HG02642 (cell line): ENCODE results near the gene APOB.

Source experiments
- ATAC-seq: cut with Tn5 transposase; IDR thresholded peaks from one replicate; pipeline ENCODE4 v1.9.1; 2021; ENCODE audit warnings: mild to moderate bottlenecking; ENCODE audit not compliant: unreplicated experiment, poor library complexity

APOB gene

GRCh38 chr2:21020031-21020667, 23.7 kb downstream of the APOB start:
- ATAC-seq = no peak

GRCh38 chr2:21019678-21020021, 24.2 kb downstream of the APOB start:
- ATAC-seq = no peak

GRCh38 chr2:21019000-21019677, 24.7 kb downstream of the APOB start:
- ATAC-seq = no peak

GRCh38 chr2:21018290-21018689, 25.6 kb downstream of the APOB start:
- ATAC-seq = no peak

- no peak for ATAC-seq
Measured at GRCh38 chr2:21017748-21018276, 26.1 kb downstream of the APOB start.

GRCh38 chr2:21015281-21015645, 28.6 kb downstream of the APOB start:
- ATAC-seq = no peak

- no peak for ATAC-seq
Measured at GRCh38 chr2:21014364-21015280, 29.3 kb downstream of the APOB start.

- no peak for ATAC-seq
Measured at GRCh38 chr2:21013043-21013816, 30.6 kb downstream of the APOB start.

GRCh38 chr2:21012557-21012937, 31.3 kb downstream of the APOB start:
- ATAC-seq = no peak

GRCh38 chr2:21011876-21012556, 31.9 kb downstream of the APOB start:
- no peak for ATAC-seq

- ATAC-seq = no peak
Measured at GRCh38 chr2:21011453-21011852, 32.4 kb downstream of the APOB start.

GRCh38 chr2:21010813-21011439, 32.9 kb downstream of the APOB start:
- ATAC-seq = no peak

GRCh38 chr2:21009662-21010225, 34.1 kb downstream of the APOB start:
- no peak for ATAC-seq

- no peak for ATAC-seq
Measured at GRCh38 chr2:21008790-21009661, 34.8 kb downstream of the APOB start.

GRCh38 chr2:21008014-21008789, 35.7 kb downstream of the APOB start:
- ATAC-seq = no peak

- ATAC-seq = no peak
Measured at GRCh38 chr2:21007129-21008013, 36.5 kb downstream of the APOB start.
